Right lobe of liver (tissue), 4 donors: Measurements from ENCODE around the gene ACTR6.

ENCODE experiments used
- POLR2A ChIP-seq: fragments of 450-650 bp; IDR thresholded peaks from one replicate; pipeline ENCODE4 v1.6.1; 2017; ENCODE audit warnings: antibody characterized with exemption, mild to moderate bottlenecking
- TF ChIP-seq, protein P1 (sequence below), 4 donors: fragments of 200-600 bp in 3 of 4; fragments of 450-650 bp in 1 of 4; IDR thresholded peaks; one replicate each; pipeline versions ENCODE4 v1.5.1 to v1.8.0; 2016 to 2022; ENCODE audit warnings: antibody characterized with exemption in 4 of 4, mild to moderate bottlenecking in 2 of 4
- donor health status: DM: no; HTN: no; CAD: no.
- donor health status: DM: no; HTN: no; CAD: no.
- donor health status: DM: no; HTN: yes; CAD: no.

DNA sequence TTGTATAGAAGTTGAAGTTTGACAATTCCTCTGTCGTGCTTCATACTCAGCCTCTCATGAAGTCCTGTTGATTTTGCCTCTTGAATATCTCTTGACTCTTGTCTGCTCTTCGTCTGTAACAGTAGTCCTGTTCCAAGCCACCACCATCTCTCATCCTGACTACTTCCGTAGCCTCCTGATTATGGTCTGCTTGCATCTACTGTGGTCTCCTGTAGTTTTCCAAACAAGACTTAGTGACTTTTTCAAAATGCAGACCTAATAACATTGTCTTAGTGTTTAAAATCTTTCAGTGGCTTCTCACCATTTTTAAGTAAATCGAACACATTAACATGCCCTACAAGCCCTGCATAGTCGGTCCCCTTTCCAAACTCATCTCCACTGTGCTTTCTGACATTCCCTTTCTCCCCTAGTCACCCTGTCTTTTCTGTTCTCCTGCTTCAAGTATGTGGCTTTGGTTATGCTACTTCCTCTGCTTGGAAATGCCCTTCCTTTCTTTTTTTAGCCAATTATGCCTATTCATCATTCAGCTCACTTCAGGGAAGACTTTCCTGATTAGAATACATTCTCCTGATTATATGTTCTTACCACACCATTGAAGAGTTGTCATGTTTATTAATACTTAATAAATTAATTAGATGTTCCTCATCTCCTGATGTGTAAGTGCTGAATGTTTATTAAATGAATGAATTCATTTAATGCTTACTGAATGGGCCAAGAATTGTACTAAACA, 68.4 kb downstream of the ACTR6 start:
- TF ChIP-seq POLR2A = no peak
- TF ChIP-seq, protein P1, sequence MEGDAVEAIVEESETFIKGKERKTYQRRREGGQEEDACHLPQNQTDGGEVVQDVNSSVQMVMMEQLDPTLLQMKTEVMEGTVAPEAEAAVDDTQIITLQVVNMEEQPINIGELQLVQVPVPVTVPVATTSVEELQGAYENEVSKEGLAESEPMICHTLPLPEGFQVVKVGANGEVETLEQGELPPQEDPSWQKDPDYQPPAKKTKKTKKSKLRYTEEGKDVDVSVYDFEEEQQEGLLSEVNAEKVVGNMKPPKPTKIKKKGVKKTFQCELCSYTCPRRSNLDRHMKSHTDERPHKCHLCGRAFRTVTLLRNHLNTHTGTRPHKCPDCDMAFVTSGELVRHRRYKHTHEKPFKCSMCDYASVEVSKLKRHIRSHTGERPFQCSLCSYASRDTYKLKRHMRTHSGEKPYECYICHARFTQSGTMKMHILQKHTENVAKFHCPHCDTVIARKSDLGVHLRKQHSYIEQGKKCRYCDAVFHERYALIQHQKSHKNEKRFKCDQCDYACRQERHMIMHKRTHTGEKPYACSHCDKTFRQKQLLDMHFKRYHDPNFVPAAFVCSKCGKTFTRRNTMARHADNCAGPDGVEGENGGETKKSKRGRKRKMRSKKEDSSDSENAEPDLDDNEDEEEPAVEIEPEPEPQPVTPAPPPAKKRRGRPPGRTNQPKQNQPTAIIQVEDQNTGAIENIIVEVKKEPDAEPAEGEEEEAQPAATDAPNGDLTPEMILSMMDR (IDR thresholded peaks at IDR 0.05) = no peak
